HK-2 (cell line): ENCODE results near the gene SWAP70.
"Not testable (repeated sequence)": the region's sequence is repeated elsewhere in the genome, so short reads cannot be mapped to it uniquely, and the experiment has no call there.

Experiments
- DNase-seq: peaks from one replicate; pipeline ENCODE4 v3.0.0-alpha.2; 2018; ENCODE audit not compliant: unreplicated experiment

SWAP70 gene

GRCh38 chr11:9692691-9693090 is 28.8 kb downstream of the SWAP70 start:
- DNase-seq, result no peak

GRCh38 chr11:9693801-9694553 is 30.1 kb downstream of the SWAP70 start:
- DNase-seq, result no peak

DNA sequence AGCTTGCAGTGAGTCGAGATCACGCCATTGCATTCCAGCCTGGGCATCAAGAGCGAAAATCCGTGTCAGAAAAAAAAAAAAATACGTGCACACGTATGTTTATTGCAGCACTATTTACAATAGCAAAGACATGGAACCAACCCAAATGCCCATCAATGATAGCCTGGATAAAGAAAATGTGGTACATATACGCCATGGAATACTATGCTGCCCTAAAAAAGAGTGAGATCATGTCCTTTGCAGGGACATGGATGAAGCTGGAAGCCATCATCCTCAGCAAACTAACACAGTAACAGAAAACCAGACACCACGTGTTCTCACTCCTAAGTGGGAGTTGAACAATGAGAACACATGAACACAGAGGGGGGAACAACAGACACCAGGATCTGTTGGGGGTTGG is 31.4 kb downstream of the SWAP70 start:
- not testable (repeated sequence) for DNase-seq

DNA sequence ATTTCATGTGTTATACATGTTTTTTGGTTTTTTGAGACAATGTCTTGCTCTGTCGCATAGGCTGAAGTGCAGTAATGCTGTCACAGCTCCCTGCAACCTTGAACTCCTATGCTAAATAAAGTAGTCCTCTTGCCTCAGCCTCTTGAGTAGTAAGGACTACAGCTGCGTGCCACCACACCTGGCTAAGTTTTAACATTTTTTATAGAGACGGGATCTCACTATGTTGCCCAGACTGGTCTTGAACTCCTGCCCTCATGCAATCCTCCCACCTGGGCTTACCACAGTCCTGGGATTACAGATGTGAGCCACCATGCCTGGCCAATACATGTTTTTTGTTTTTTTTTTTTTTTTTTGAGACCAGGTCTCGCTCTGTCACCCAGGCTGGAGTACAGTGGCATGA is 33.9 kb downstream of the SWAP70 start:
- no peak for DNase-seq

GRCh38 chr11:9700105-9700801 is 36.4 kb downstream of the SWAP70 start:
- DNase-seq, result no peak

- DNase-seq, result no peak
Measured at GRCh38 chr11:9701799-9702198, 37.9 kb downstream of the SWAP70 start.

DNA sequence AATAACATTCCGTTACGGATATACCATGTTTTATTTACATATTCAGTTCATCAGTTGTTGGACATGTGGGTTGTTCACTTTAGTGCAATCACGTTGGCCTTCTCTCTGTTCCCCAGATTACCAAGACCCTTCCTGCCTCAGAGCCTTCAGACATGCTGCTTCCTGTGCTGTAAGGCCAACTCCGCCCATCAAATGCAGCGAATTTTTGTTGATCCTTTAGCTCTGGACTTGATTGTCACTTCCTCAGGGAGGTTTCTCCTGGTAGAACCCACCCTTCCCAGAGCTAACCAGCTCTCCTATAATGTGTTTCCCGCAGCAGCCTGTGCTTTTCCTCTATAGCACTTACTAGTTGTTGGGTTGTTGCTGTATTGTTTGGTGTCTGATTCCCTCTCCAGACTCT is 39.4 kb downstream of the SWAP70 start:
- DNase-seq, result no peak

- DNase-seq, result no peak
Measured at GRCh38 chr11:9704037-9704436, 40.2 kb downstream of the SWAP70 start.

GRCh38 chr11:9704620-9705019 is 40.7 kb downstream of the SWAP70 start:
- no peak for DNase-seq

GRCh38 chr11:9705361-9705760 is 41.5 kb downstream of the SWAP70 start:
- DNase-seq, result not testable (repeated sequence)

GRCh38 chr11:9708544-9708943 is 44.7 kb downstream of the SWAP70 start:
- DNase-seq, result no peak

GRCh38 chr11:9710223-9710622 is 46.3 kb downstream of the SWAP70 start:
- DNase-seq, result no peak

DNA sequence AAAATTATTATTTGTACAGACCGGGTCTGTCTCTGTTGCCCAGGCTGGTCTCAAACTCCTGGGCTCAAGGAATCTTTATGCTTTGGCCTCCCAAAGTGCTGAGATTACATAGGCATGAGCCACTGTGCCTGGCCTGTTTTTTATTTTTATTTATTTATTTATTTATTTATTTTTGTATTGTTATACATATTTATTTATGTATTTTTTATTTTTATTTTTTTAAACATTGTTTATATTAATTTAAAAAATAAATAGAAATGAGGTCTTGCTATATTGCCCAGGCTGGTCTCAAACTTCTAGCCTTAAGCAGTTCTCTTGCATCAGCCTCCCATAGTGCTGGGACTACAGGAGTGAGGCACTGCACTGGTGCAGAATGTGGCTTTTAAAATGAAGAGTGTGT is 47.0 kb downstream of the SWAP70 start:
- no peak for DNase-seq

GRCh38 chr11:9711454-9712307 is 47.8 kb downstream of the SWAP70 start:
- DNase-seq, result no peak

DNA sequence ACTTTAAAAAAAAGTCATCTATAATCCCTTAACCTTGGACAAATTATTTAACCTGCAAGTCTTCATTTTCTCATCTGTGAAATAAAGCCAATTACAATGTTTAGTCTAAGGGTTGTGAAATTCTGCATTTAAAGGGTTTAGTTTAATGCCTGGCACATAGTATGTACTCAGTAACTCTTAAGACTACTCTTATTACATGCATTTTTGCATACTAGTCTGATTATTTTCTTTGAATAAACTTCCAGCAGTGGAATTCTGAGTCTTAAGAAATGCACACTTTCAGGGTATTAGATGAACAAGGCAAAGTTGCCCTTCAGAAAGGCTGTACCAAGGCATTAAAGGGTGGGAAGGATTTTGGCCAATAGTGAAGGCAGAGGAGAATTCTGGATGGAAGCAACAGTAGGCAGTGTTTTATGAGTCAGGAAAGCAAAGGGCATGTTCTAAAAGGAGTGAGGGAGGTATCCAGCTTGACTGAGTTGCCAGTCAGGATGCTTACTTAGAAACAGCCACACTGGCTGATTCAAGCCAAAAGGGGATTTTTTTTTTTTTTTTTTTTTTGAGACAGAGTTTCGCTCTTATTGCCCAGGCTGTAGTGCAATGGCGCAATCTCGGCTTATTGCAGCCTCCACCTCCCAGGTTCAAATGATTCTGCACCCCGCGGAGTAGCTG is 50.5 kb downstream of the SWAP70 start:
- no peak for DNase-seq

DNA sequence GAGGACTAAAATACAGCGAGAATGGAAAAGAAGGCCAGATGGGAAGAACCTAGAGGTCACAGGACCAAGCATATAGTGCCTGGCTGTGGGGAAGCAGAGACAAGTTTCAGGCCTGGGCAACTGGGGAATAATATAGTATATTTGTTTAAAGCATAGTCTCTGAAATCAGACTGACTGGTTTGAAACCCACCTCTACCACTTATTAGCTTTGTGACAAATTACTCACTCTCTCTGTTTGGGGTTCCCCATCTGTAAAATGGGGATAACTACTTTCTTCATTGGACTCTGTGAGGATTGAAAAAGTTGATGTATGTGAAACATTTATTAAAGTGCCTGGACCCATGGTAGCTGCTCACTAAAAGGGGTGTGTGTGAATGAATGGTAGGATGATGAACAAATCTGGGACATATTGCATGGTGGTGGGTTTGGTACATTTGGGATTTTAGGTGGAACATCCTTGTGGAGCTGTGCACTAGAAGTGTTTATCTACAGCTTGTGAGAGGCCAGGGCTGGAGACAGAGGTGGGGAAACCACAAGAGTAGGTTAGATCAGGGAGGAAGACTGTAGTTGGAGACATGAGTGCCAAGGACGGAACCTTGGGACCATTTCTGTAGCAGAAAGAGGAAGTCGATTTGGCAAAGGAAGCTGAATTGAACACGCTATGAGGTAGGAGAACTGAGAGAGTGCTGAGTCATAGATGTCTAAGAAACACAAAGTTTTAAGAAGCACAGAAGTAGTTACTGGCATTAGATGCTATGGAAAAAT is 52.6 kb downstream of the SWAP70 start:
- DNase-seq, result no peak

GRCh38 chr11:9717040-9717357 is 53.1 kb downstream of the SWAP70 start:
- no peak for DNase-seq

DNA sequence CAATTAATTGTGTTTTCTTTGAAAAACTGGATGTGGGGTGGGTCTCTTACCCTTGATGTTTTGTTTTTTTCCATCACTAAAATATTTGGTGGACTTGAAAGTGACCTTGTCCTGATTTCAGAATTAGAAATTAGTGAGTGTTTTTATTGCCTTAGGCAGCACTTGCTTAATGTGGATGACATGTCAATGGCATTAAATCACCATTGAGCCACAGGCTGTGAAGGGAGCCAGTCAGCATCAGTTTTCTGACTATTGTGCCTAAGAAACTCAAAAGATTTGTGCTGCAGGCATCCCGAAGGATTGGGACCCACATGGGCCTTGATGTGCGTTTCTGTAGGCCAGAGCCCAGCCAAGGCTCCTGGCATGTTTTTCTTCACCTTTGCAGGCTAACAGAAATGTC is 53.8 kb downstream of the SWAP70 start:
- no peak for DNase-seq

DNA sequence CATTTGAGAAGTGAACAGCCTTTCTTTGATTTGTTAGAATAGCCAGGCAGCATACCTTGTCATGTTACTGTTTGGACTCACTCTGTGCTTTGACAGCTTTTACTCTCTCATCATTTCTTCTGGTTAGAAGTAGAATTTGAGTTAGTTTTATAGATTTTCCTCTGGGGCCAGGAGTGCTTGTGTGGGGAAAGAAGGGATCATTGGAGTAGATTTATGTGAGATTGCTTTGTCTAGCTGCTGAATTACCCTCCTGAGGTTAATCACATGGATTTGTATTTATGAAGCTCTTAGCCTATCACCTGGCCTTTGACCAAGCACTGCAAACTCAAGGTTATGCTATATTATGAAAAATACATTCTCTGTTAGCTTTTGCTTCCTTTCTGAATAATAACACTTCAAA is 54.3 kb downstream of the SWAP70 start:
- DNase-seq, result no peak

GRCh38 chr11:9719566-9720289 is 55.9 kb downstream of the SWAP70 start:
- no peak for DNase-seq

DNA sequence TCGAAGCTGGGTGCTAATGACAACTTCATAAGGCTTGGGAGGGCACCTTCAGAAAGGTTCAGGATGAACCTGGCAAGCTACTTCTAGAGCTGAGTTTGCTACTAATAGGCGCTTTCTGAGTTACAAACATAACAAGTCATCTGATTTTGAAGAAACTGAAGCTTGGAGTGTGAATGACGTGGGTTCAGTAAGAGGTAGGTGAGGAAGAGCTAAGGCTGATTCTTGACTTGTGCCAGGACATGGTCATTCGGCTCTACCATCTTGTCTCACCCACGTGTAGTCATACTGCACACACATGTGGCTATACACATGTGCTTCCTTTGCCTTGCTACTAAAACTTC is 56.4 kb downstream of the SWAP70 start:
- no peak for DNase-seq
